Mesodermal cell (in vitro differentiated cells): ENCODE data around the gene PCDH10.
A peak's percentile ranks its signal among the peaks of the same experiment; 100 is the strongest.

Experiments
- H3K27ac ChIP-seq: 2 replicates; pipeline ENCODE4 v1.7.0; 2013; ENCODE audit warnings: mild to moderate bottlenecking, low read depth, low read length, moderate library complexity; ENCODE audit not compliant: severe bottlenecking
- H3K36me3 ChIP-seq: 2 replicates; pipeline ENCODE4 v1.7.1; 2013; ENCODE audit warnings: mild to moderate bottlenecking, low read length, moderate library complexity; ENCODE audit not compliant: control insufficient read depth, insufficient read depth
- H3K4me1 ChIP-seq: one replicate; pipeline ENCODE4 v1.7.1; 2013; ENCODE audit warnings: mild to moderate bottlenecking, low read length; ENCODE audit not compliant: insufficient read depth, control insufficient read depth, poor library complexity, severe bottlenecking
- H3K4me3 ChIP-seq: 2 replicates; pipeline ENCODE4 v1.7.0; 2013; ENCODE audit warnings: low read length, control low read depth, mild to moderate bottlenecking; ENCODE audit not compliant: insufficient read depth, poor library complexity, severe bottlenecking; ENCODE audit errors: extremely low read depth
- H3K9me3 ChIP-seq: 2 replicates; pipeline ENCODE4 v1.7.1; 2013; ENCODE audit warnings: mild to moderate bottlenecking, low read length, moderate library complexity; ENCODE audit not compliant: control insufficient read depth
- WGBS, 2 experiments: methylation state at CpG; one replicate each; pipeline ENCODE4 v1.1.5; 2013; ENCODE audit warnings: missing lambda C conversion rate in 2 of 2; ENCODE audit not compliant: insufficient coverage in 2 of 2; 5-methylcytosine and 5-hydroxymethylcytosine counted together

Gene PCDH10

DNA sequence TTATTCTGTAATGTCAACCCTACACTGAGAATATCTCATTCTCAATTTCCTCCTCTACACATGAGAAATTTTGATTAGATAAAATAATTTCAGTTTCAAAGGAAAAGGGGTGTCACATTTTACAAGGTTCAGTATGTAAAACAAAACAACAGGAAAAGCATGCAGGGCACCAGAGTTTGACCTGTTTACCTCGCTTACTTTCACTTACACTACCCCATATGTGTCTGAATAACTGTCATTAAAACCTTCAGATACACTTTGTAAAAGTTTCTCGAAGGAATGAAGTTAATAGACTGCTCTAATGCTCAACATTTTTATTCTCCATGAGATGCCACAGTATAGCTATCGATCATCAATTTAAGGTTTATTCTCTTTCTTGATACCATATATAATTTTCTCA is 12.3 kb upstream of the PCDH10 start:
- no peaks in the 10 kb centered on the region for H3K9me3 ChIP-seq
- H3K36me3 ChIP-seq, result no peaks in the 10 kb centered on the region
- no peak overlapping the region for H3K4me3 ChIP-seq
- no peak overlapping the region for H3K27ac ChIP-seq
- peaks cover 6% of the 10 kb centered on the region for H3K4me1 ChIP-seq
- WGBS, 2 experiments, result 86 to 100% methylated on average over 1 to 2 of the region's 3 CpGs

- H3K9me3 ChIP-seq, result no peaks in the 10 kb centered on the region
- no peak overlapping the region for H3K27ac ChIP-seq
- H3K36me3 ChIP-seq, result no peaks in the 10 kb centered on the region
- H3K4me1 ChIP-seq, result no peaks in the 10 kb centered on the region
- H3K4me3 ChIP-seq, result no peak overlapping the region
- WGBS, 2 experiments, result no CpG with 5 or more reads among the region's 1 CpG
These were observed 11.5 kb upstream of the PCDH10 start for GRCh38 chr4:133137571-133137970.

GRCh38 chr4:133143775-133144430 is 5.2 kb upstream of the PCDH10 start:
- H3K4me1 ChIP-seq, result no peaks in the 10 kb centered on the region
- no peak overlapping the region for H3K27ac ChIP-seq
- no peaks in the 10 kb centered on the region for H3K36me3 ChIP-seq
- no peak overlapping the region for H3K4me3 ChIP-seq
- H3K9me3 ChIP-seq, result no peaks in the 10 kb centered on the region
- no CpG with 5 or more reads among the region's 3 CpGs for WGBS, 2 experiments

DNA sequence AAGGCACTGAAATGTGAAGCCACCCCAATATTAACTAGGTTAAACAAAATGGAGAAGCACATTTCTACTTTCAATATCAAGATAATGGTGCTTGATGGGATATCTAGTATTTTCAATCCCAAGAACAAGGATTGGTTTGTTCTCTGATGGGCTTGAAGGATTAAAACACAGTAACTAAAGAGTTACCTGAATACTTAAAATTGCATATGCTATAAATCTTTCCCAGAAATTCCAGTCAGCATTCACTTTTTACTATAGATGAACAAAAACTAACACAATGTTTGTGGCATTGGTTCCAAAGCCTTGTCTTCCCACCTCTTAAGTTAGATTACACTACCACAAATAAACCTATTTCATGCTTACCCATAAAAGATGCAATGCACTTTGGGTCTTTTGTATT is 3.9 kb upstream of the PCDH10 start:
- Histone ChIP-seq H3K9me3 (no peaks in the 10 kb centered on the region), H3K36me3 (no peaks in the 10 kb centered on the region), H3K4me3 (no peak overlapping the region), H3K27ac (no peak overlapping the region), H3K4me1 (no peaks in the 10 kb centered on the region)

- 17 to 23% methylated on average over 1 to 2 of the region's 10 CpGs for WGBS, 2 experiments
These were observed 3.1 kb upstream of the PCDH10 start for GRCh38 chr4:133145758-133146573.

GRCh38 chr4:133146574-133147241 is 2.4 kb upstream of the PCDH10 start:
- Histone ChIP-seq H3K27ac (no peak overlapping the region), H3K4me3 (peak overlapping the region; percentile 66), H3K4me1 (no peaks in the 10 kb centered on the region), H3K9me3 (no peaks in the 10 kb centered on the region), H3K36me3 (no peaks in the 10 kb centered on the region)
- 0 to 1% methylated on average over 8 to 22 of the region's 29 CpGs for WGBS, 2 experiments

More at GRCh38 chr4:133145758-133146573, 3.1 kb upstream of the PCDH10 start:
- no peak overlapping the region for H3K27ac ChIP-seq
- H3K4me3 ChIP-seq, result peak overlapping the region; percentile 66
- H3K4me1 ChIP-seq, result no peaks in the 10 kb centered on the region
- no peaks in the 10 kb centered on the region for H3K36me3 ChIP-seq
- H3K9me3 ChIP-seq, result no peaks in the 10 kb centered on the region

- H3K9me3 ChIP-seq, result no peaks in the 10 kb centered on the region
- no peaks in the 10 kb centered on the region for H3K36me3 ChIP-seq
- 1 to 4% methylated on average over 14 to 17 of the region's 23 CpGs for WGBS, 2 experiments
- H3K27ac ChIP-seq, result peak overlapping the region; percentile 1
- no peaks in the 10 kb centered on the region for H3K4me1 ChIP-seq
- H3K4me3 ChIP-seq, result peak overlapping the region; percentile 66
These were observed 1.7 kb upstream of the PCDH10 start for GRCh38 chr4:133147286-133147821.

DNA sequence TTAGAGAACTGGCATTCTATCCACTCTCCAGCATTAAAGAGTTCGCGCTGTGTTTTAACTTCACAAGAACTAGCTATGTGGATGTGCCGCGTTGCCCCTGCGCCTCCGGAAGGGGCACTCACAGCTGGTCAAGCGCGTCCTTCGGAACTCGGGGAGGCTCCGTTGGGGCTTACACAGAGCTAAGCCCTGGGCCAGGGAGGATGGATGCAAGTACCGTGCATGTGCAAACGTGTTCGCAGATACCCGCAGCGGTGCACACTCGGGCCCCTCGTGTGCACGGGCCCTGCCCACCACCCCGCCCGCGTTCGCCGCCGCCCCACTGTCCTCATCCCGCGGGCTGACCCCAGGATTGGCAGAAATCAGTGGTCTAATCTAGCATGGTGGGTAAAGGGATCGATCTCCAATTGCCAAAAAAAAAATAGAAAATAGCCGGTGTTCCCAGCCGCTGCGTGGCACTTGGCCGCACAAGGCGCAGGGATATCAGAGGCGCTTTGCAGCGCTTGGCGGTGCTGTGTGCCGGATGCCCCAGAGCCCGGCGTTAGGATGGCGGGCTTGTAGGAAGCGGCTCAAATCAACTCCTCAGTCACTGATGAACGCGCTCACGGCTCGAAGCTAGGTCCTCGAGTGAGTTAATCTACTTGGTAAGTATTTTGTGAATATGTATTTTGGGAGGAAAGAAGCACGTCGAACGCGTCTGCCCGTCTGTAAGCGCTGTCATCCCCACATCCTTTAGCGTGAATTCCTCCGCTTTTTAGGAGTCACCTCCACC is 989 bp upstream of the PCDH10 start:
- peak overlapping the region; percentile 66 for H3K4me3 ChIP-seq
- H3K36me3 ChIP-seq, result no peaks in the 10 kb centered on the region
- H3K4me1 ChIP-seq, result no peaks in the 10 kb centered on the region
- 0 to 1% methylated on average over 37 to 41 of the region's 54 CpGs for WGBS, 2 experiments
- H3K9me3 ChIP-seq, result no peaks in the 10 kb centered on the region
- no peak overlapping the region for H3K27ac ChIP-seq

DNA sequence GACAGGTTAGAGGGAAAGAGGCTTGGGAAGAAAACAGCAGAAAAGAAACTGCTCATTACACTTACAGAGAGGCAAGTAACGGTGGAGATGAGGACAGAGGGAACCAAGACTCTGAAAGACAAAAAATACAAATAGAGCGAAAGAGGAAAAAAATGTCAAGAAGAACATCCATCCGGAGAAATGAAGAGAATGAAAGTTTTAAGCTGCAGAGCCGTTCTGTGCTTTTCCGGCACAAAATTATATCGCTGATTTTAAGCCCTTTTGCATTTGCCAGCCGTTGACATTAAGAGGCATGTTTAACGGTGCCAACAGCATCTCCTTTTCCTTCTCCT is 236 bp downstream of the PCDH10 start:
- Histone ChIP-seq H3K9me3 (no peaks in the 10 kb centered on the region), H3K36me3 (no peaks in the 10 kb centered on the region), H3K4me3 (peak overlapping the region; percentile 66), H3K27ac (no peak overlapping the region), H3K4me1 (no peaks in the 10 kb centered on the region)
- 1 to 3% methylated on average over 7 to 8 of the region's 8 CpGs for whole genome bisulfite sequencing, 2 experiments

DNA sequence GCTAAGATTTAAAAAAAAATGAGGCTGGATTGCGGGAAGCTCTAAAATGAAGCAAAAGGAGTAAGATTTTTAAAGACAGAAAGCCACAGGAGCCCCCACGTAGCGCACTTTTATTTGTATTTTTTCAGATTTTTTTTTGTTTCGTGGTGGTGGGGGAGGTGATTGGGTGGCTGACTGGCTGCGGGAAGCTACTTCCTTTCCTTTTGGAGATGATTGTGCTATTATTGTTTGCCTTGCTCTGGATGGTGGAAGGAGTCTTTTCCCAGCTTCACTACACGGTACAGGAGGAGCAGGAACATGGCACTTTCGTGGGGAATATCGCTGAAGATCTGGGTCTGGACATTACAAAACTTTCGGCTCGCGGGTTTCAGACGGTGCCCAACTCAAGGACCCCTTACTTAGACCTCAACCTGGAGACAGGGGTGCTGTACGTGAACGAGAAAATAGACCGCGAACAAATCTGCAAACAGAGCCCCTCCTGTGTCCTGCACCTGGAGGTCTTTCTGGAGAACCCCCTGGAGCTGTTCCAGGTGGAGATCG is 908 bp downstream of the PCDH10 start:
- no peaks in the 10 kb centered on the region for H3K4me1 ChIP-seq
- no peaks in the 10 kb centered on the region for H3K9me3 ChIP-seq
- WGBS, 2 experiments, result 0 to 2% methylated on average over 9 to 12 of the region's 17 CpGs
- H3K4me3 ChIP-seq, result peak overlapping the region; percentile 66
- no peak overlapping the region for H3K27ac ChIP-seq
- no peaks in the 10 kb centered on the region for H3K36me3 ChIP-seq
